ENCODE data around the gene IFIT3. TPM values are rescaled to one million over a fixed set of nuclear protein-coding genes. Genes with fewer than 3 reads are reported as not detected.

The IFIT3 gene
- total RNA-seq, 1 donor from 2014 or later = 7.4 TPM

DNA sequence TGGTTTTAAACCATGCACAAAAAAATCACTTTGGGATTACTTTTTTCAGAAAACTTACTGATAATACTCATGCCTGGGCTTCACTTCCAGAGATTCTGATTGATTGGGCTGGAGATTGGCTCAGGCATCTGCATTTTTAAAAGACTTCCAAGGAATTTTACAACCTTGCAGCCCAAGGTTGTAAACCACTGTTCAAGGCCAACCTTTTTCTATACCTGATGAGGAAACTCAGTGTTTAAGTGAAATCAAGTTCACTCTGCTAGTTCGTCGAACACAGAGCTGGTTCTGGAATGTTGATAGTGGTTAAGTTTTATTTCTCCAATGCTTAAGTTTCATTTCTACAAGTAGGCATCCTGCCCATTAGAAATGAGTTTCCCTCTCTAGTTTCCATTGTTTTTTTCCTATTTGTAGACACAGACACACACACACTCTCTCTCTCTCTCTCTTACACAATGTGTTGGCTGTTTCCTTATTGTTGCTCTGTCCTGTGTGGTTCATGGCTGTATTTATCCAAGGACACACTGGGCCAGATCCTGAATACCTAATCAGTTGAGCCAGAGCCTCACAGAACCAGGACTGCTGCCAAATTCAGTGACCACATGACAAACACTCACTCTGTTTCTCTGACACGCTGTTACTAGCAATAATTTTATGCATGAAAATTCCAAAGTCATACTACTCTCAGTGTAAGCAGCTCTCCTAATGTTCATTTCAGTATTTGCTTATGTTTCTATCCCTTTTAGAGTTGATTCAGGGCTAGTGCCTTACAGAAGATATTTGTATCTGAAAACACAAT, 46.3 kb downstream of the IFIT3 start:
- no peak for DNase-seq (ENCODE audit: low spot score)
- Mint-ChIP-seq H3K4me3 (ENCODE audit: unreplicated experiment) (no peak overlapping the region), H3K4me1 (ENCODE audit: low read depth) (peaks cover 29% of the 10 kb centered on the region)

DNA sequence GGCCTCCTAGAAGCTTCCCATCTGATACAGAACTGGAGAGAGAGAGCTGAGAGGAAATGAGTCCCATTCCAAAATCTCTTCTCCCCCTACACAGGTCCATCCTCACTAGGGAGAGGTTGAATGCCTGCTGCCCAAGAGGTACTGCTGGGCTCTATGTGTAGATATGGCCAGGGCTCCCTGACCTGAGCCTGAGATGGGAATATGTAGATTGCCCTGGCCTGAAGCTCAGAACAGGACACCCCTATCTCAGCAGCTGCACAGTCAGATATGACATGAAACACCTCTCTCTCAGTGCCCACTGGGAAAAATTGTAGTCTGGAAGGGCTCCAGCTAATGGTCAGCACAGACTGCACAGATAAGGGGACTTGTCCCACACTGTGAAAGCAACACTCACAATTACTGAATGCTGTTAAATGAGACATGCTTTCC, 46.9 kb downstream of the IFIT3 start:
- DNase-seq (ENCODE audit: low spot score) = no peak
- TF ChIP-seq, protein P1, sequence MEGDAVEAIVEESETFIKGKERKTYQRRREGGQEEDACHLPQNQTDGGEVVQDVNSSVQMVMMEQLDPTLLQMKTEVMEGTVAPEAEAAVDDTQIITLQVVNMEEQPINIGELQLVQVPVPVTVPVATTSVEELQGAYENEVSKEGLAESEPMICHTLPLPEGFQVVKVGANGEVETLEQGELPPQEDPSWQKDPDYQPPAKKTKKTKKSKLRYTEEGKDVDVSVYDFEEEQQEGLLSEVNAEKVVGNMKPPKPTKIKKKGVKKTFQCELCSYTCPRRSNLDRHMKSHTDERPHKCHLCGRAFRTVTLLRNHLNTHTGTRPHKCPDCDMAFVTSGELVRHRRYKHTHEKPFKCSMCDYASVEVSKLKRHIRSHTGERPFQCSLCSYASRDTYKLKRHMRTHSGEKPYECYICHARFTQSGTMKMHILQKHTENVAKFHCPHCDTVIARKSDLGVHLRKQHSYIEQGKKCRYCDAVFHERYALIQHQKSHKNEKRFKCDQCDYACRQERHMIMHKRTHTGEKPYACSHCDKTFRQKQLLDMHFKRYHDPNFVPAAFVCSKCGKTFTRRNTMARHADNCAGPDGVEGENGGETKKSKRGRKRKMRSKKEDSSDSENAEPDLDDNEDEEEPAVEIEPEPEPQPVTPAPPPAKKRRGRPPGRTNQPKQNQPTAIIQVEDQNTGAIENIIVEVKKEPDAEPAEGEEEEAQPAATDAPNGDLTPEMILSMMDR (IDR thresholded peaks at IDR 0.05) = no peak
- H3K27ac Mint-ChIP-seq (ENCODE audit: unreplicated experiment) = peak overlapping the region; percentile 85
- H3K4me1 Mint-ChIP-seq (ENCODE audit: low read depth) = peaks cover 23% of the 10 kb centered on the region
- no peaks in the 10 kb centered on the region for H3K9me3 Mint-ChIP-seq (ENCODE audit: low read depth)
- H3K36me3 Mint-ChIP-seq (ENCODE audit: low read depth) = no peaks in the 10 kb centered on the region
- H3K4me3 Mint-ChIP-seq (ENCODE audit: unreplicated experiment) = no peak overlapping the region
- H3K27me3 Mint-ChIP-seq (ENCODE audit: low read depth) = no peaks in the 10 kb centered on the region

More for the DNA sequence above, 46.3 kb downstream of the IFIT3 start:
- Mint-ChIP-seq H3K36me3 (ENCODE audit: low read depth) (no peaks in the 10 kb centered on the region), H3K9me3 (ENCODE audit: low read depth) (no peaks in the 10 kb centered on the region), H3K27me3 (ENCODE audit: low read depth) (no peaks in the 10 kb centered on the region), H3K27ac (ENCODE audit: unreplicated experiment) (peak overlapping the region; percentile 85)
- TF ChIP-seq, protein P1 (IDR thresholded peaks at IDR 0.05) = no peak

DNA sequence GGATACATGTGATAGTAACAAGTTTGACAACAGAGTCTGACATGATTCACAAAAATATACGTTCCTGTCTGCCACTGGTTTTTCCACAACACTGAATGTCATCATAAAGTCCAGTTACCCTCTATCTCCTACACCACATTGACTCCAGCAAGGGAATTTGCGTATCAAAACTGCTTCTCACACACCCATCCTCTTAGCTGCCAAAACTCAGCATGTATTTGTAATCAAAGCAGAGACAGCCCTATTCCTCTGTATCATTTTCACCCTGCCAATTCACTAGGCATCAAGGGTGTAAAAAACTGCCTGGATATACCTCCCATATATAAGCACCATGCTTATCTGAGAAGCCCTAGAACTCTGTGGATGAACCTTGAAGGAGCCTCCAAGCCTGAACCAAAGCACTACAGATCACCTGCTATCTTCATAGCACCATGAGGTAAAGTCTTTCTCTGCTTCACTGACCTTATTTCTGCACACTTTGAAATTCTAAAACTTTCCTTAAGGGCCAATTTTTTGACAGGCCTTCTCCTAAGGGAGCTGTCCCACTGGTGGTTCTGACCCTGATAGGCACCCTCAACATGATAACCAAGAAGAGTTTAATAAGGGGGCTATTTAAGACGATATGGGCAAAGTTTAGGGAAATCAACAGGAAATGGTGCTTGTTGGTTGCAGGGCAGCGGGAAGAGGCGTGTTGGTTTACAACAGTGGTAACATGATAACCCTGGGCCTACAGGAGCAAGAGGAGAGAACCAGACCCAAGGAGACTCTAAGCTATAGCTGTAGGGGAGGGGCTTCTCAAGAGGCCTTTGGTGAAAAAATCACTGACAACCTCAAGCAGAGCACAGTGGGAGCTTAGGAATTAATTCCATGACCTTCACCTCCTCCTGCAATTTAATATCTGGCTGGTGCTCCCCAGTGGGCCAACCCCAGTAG, 50.2 kb downstream of the IFIT3 start, which contains the start of gene IFIT1B:
IFIT1B (plus strand) TSS at position 352 of the 933 bp plus-strand sequence; CDS start at position 432, 80 bp downstream.
- H3K4me3 Mint-ChIP-seq (ENCODE audit: unreplicated experiment) = no peak within 1 kb of the TSS
- TF ChIP-seq, protein P1 (IDR thresholded peaks at IDR 0.05) = no peak
- no peaks in the 10 kb centered on the region for H3K9me3 Mint-ChIP-seq (ENCODE audit: low read depth)
- H3K27me3 Mint-ChIP-seq (ENCODE audit: low read depth) = no peaks in the 10 kb centered on the region
- peaks cover 19% of the 10 kb centered on the region for H3K4me1 Mint-ChIP-seq (ENCODE audit: low read depth)
- no peak within 1 kb of the TSS for H3K27ac Mint-ChIP-seq (ENCODE audit: unreplicated experiment)
- no peak for DNase-seq (ENCODE audit: low spot score)
- no peaks in the 10 kb centered on the region for H3K36me3 Mint-ChIP-seq (ENCODE audit: low read depth)

DNA sequence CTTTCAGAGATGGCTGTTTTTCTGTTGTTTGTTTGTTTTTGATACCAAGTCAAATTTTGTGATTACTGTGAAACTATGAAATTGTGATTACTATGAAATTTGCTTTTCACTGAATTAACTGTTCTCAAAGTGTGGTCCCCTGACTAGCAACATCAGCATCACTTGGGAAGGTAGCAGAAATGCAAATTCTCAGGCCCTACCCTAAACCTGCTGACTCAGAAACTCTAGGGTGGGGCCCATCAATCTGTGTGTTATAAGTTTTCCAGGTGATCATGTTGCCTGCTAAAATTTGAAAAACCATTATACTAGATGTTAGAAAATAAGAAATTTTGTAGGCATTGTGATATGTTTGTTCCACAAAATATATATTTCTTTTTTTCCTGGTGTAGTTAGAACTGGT, 51.3 kb downstream of the IFIT3 start:
- Mint-ChIP-seq H3K4me1 (ENCODE audit: low read depth) (peaks cover 12% of the 10 kb centered on the region), H3K27ac (ENCODE audit: unreplicated experiment) (no peak overlapping the region), H3K9me3 (ENCODE audit: low read depth) (no peaks in the 10 kb centered on the region), H3K4me3 (ENCODE audit: unreplicated experiment) (no peak overlapping the region), H3K27me3 (ENCODE audit: low read depth) (no peaks in the 10 kb centered on the region), H3K36me3 (ENCODE audit: low read depth) (no peaks in the 10 kb centered on the region)
- TF ChIP-seq, protein P1 (IDR thresholded peaks at IDR 0.05) = no peak
- no peak for DNase-seq (ENCODE audit: low spot score)

DNA sequence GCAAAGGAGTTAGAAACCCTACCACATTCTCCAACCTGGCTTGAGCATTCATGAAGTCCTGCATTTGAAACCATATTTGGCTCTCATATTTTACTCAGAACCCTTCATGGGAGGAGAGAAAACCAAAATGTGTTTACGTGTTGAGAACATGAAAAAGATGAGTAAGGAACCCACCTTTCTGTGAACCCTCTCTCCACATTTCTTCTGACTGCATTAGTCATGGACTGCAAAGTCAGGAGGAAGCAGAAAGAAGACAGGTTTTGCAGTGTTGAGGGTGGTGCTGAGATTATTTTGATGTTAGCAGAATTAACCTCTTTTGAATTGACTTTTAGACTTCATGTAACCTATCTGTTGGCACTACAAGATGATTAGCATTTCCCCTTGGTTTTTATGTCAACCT, 55.0 kb downstream of the IFIT3 start:
- no peaks in the 10 kb centered on the region for H3K27me3 Mint-ChIP-seq (ENCODE audit: low read depth)
- no peak for DNase-seq (ENCODE audit: low spot score)

More for the DNA sequence above, 55.0 kb downstream of the IFIT3 start:
- Mint-ChIP-seq H3K9me3 (ENCODE audit: low read depth) (no peaks in the 10 kb centered on the region), H3K27ac (ENCODE audit: unreplicated experiment) (no peak overlapping the region), H3K4me3 (ENCODE audit: unreplicated experiment) (no peak overlapping the region), H3K4me1 (ENCODE audit: low read depth) (no peaks in the 10 kb centered on the region), H3K36me3 (ENCODE audit: low read depth) (no peaks in the 10 kb centered on the region)
- TF ChIP-seq, protein P1 (IDR thresholded peaks at IDR 0.05) = no peak

Data from chondrocyte (in vitro differentiated cells).